Measurements from ENCODE around the gene MED16. TPM values are rescaled to one million over a fixed set of nuclear protein-coding genes. Genes with fewer than 3 reads are reported as not detected.

MED16 gene
- total RNA-seq, 1 experiment from 2014 or later: 22.4 TPM

- DNase-seq: no peak
- TF ChIP-seq CTCF (IDR thresholded peaks at IDR 0.05; ENCODE audit: unreplicated experiment): no peak
- no peak overlapping the region for H3K27ac Mint-ChIP-seq (ENCODE audit: unreplicated experiment)
- H3K4me1 Mint-ChIP-seq (ENCODE audit: low read depth, unreplicated experiment): no peaks in the 10 kb centered on the region
- H3K27me3 Mint-ChIP-seq (ENCODE audit: unreplicated experiment): peaks cover 8% of the 10 kb centered on the region
- no peaks in the 10 kb centered on the region for H3K9me3 Mint-ChIP-seq (ENCODE audit: low read depth, unreplicated experiment)
- peak overlapping the region; percentile 53 for H3K4me3 Mint-ChIP-seq (ENCODE audit: low read depth, unreplicated experiment)
- no TSS peak for BruUV-seq (replicated peaks)
- intact Hi-C loops (cut with micrococcal nuclease; ENCODE audit: unreplicated experiment): no loop called here
- peaks cover 8% of the 10 kb centered on the region for H3K36me3 Mint-ChIP-seq (ENCODE audit: insufficient read depth, unreplicated experiment)
- CTCF ChIA-PET: no interaction called here
Observed at GRCh38 chr19:926323-926588, 33.3 kb upstream of the MED16 start.

- H3K9me3 Mint-ChIP-seq (ENCODE audit: low read depth, unreplicated experiment): no peaks in the 10 kb centered on the region
- peaks cover 8% of the 10 kb centered on the region for H3K36me3 Mint-ChIP-seq (ENCODE audit: insufficient read depth, unreplicated experiment)
- H3K27ac Mint-ChIP-seq (ENCODE audit: unreplicated experiment): no peak within 1 kb of the TSS
- TF ChIP-seq CTCF (IDR thresholded peaks at IDR 0.05; ENCODE audit: unreplicated experiment): no peak
- intact Hi-C loops (cut with micrococcal nuclease; ENCODE audit: unreplicated experiment): no loop called here
- peaks cover 11% of the 10 kb centered on the region for H3K27me3 Mint-ChIP-seq (ENCODE audit: unreplicated experiment)
- CTCF ChIA-PET: no interaction called here
- DNase-seq: peak; percentile 60
- H3K4me1 Mint-ChIP-seq (ENCODE audit: low read depth, unreplicated experiment): no peaks in the 10 kb centered on the region
- BruUV-seq (replicated peaks): no TSS peak
- peak within 1 kb of the TSS; percentile 53 for H3K4me3 Mint-ChIP-seq (ENCODE audit: low read depth, unreplicated experiment)
Observed at GRCh38 chr19:925526-926322, 32.7 kb upstream of the MED16 start, which contains the start of gene ARID3A. Gene ARID3A, plus strand, starts transcription at chr19:926035. Its CDS starts 3,494 bp downstream, at chr19:929529.

DNA sequence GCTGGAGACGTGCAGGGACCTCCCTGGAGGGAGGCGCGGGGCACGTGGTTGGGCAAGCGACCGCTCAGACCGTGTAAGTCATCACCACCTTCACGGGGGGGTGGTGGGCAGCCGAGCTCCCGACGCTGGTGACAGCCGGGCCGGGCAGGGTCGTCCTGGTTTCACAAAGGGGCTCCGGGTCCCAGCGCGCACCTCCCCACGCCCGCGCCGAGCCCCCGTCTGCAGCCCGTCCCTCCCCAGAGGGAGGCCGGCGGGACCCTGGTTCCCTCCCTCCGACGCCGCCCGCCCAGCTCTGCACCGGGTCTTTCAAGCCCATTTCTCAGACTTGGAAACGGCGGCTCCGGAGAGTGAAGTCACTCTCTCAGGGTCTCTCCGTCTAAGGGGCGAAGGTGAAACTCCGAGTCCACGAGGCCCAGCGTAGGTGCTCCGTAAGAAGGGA lies 32.1 kb upstream of the MED16 start:
- DNase-seq: no peak
- intact Hi-C loops (cut with micrococcal nuclease; ENCODE audit: unreplicated experiment): no loop called here

GRCh38 chr19:924553-925086 lies 31.6 kb upstream of the MED16 start:
- intact Hi-C loops (cut with micrococcal nuclease; ENCODE audit: unreplicated experiment): loop anchor here (5.0 kb wide), 1 partner anchor 152 kb away; no protein-coding TSS in a partner anchor
- Mint-ChIP-seq H3K27ac (ENCODE audit: unreplicated experiment) (no peak overlapping the region), H3K4me3 (ENCODE audit: low read depth, unreplicated experiment) (peak overlapping the region; percentile 53), H3K4me1 (ENCODE audit: low read depth, unreplicated experiment) (no peaks in the 10 kb centered on the region), H3K9me3 (ENCODE audit: low read depth, unreplicated experiment) (no peaks in the 10 kb centered on the region), H3K27me3 (ENCODE audit: unreplicated experiment) (peaks cover 11% of the 10 kb centered on the region), H3K36me3 (ENCODE audit: insufficient read depth, unreplicated experiment) (peaks cover 8% of the 10 kb centered on the region)
- no peak for DNase-seq
- no peak for TF ChIP-seq CTCF (IDR thresholded peaks at IDR 0.05; ENCODE audit: unreplicated experiment)
- CTCF ChIA-PET: interaction anchor here (1.5 kb wide), 1 partner anchor 60 kb away, joined by 6 read pairs; the partner anchor contains the start of gene WDR18
- no TSS peak for BruUV-seq (replicated peaks)

More for the DNA sequence above, 32.1 kb upstream of the MED16 start:
- TF ChIP-seq CTCF (IDR thresholded peaks at IDR 0.05; ENCODE audit: unreplicated experiment): no peak
- no peak overlapping the region for H3K27ac Mint-ChIP-seq (ENCODE audit: unreplicated experiment)
- no TSS peak for BruUV-seq (replicated peaks)
- CTCF ChIA-PET: no interaction called here
- H3K9me3 Mint-ChIP-seq (ENCODE audit: low read depth, unreplicated experiment): no peaks in the 10 kb centered on the region
- H3K27me3 Mint-ChIP-seq (ENCODE audit: unreplicated experiment): peaks cover 11% of the 10 kb centered on the region
- peak overlapping the region; percentile 53 for H3K4me3 Mint-ChIP-seq (ENCODE audit: low read depth, unreplicated experiment)
- H3K4me1 Mint-ChIP-seq (ENCODE audit: low read depth, unreplicated experiment): no peaks in the 10 kb centered on the region
- H3K36me3 Mint-ChIP-seq (ENCODE audit: insufficient read depth, unreplicated experiment): peaks cover 8% of the 10 kb centered on the region

All from Calu3 (cell line).